AG10803 (cell line): ENCODE data around the gene ACSF2.
"Not testable (repeated sequence)": the region's sequence is repeated elsewhere in the genome, so short reads cannot be mapped to it uniquely, and the experiment has no call there.

ENCODE experiments used
- DNase-seq: peaks from one replicate; pipeline ENCODE4 v3.0.0; 2010; ENCODE audit warnings: low read depth
- H3K4me3 ChIP-seq: 2 replicates; pipeline ENCODE4 v1.5.1; 2011; ENCODE audit warnings: mild to moderate bottlenecking, low read length, control low read depth
- TF ChIP-seq, protein P1 (sequence below): conservative IDR thresholded peaks from 2 replicates; pipeline ENCODE4 v1.5.1; 2011; ENCODE audit warnings: mild to moderate bottlenecking, low read length, control low read depth, inconsistent platforms

Gene ACSF2

DNA sequence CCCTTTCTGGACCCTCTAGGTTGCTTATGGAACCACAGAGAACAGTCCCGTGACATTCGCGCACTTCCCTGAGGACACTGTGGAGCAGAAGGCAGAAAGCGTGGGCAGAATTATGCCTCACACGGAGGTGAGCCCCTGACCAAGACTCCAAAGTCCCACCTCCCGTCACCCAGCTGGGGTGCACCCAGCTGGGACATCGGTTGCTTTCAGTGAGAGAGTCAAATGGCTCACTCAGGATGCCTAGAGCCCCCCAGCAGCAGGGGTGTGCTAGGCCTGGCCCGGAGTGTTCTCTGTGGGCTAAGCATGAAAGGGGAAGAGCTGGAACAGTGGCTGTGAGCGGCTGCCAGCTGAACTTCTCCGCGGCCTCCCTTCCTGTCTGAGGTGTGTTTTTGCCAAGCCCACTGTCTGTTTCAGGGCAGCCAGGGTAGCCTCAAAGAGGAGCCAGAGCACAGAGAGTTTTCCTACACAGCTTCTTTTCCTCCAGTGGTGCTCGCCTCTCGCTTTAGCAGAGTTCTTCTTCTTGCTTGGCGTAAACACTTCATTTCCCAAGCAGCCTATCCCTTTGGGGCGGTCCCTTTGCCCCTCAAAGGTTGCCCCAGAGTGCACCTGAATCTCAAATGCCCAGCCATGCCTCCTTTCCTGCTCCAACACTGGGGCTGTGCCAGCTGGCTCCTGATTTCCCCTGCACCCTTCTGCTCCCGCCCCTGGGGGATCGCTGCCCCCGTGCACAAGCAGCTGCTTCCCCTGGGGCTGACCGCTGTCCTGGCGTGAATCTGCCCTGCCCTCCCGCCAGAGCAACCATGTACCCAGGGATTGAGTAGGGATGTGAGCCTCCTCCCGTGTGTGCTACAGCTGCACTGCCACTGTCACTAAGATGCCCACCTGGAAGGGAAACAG lies 45.2 kb downstream of the ACSF2 start:
- H3K4me3 ChIP-seq: no peak overlapping the region
- TF ChIP-seq, protein P1, sequence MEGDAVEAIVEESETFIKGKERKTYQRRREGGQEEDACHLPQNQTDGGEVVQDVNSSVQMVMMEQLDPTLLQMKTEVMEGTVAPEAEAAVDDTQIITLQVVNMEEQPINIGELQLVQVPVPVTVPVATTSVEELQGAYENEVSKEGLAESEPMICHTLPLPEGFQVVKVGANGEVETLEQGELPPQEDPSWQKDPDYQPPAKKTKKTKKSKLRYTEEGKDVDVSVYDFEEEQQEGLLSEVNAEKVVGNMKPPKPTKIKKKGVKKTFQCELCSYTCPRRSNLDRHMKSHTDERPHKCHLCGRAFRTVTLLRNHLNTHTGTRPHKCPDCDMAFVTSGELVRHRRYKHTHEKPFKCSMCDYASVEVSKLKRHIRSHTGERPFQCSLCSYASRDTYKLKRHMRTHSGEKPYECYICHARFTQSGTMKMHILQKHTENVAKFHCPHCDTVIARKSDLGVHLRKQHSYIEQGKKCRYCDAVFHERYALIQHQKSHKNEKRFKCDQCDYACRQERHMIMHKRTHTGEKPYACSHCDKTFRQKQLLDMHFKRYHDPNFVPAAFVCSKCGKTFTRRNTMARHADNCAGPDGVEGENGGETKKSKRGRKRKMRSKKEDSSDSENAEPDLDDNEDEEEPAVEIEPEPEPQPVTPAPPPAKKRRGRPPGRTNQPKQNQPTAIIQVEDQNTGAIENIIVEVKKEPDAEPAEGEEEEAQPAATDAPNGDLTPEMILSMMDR: no peak
- DNase-seq: no peak

DNA sequence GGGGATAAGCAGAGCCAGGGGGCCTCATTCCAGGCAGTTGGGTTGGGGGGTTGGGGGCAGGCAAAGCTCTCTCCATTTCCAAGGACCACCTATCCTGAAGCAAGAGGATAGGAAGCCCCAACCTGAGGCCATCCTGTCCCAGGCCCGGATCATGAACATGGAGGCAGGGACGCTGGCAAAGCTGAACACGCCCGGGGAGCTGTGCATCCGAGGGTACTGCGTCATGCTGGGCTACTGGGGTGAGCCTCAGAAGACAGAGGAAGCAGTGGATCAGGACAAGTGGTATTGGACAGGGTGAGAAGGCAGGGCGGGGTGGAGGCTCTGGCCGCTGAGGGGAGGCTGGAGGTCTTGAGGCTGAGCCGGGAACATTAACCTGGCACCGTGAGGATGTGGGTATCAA lies 46.3 kb downstream of the ACSF2 start:
- no peak overlapping the region for H3K4me3 ChIP-seq
- TF ChIP-seq, protein P1: no peak
- DNase-seq: no peak

- peak; percentile 32 for DNase-seq
- not testable (repeated sequence) for H3K4me3 ChIP-seq
- TF ChIP-seq, protein P1: peak; percentile 49
Measured at GRCh38 chr17:50472761-50473161, 46.7 kb downstream of the ACSF2 start.

DNA sequence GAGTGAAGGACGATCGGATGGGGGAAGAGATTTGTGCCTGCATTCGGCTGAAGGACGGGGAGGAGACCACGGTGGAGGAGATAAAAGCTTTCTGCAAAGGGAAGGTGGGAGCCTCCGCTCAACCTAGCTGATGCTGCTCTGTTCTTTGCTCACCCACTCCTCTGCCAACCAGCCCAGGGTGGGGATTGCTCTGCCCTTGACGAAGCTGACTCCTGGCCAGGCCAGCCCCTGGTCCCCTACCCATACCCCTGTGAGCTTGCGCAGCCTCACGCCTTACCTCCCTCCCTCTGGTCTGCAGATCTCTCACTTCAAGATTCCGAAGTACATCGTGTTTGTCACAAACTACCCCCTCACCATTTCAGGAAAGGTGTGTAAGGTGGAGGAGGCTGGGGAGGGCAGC lies 47.9 kb downstream of the ACSF2 start:
- TF ChIP-seq, protein P1: no peak
- no peak overlapping the region for H3K4me3 ChIP-seq
- DNase-seq: no peak

DNA sequence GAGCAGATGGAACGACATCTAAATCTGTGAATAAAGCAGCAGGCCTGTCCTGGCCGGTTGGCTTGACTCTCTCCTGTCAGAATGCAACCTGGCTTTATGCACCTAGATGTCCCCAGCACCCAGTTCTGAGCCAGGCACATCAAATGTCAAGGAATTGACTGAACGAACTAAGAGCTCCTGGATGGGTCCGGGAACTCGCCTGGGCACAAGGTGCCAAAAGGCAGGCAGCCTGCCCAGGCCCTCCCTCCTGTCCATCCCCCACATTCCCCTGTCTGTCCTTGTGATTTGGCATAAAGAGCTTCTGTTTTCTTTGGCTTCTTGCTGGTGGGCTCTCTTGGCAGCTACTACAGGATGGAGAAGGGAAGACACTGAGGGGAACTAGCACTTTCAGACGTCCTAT lies 48.5 kb downstream of the ACSF2 start:
- no peak for DNase-seq
- TF ChIP-seq, protein P1: no peak
- no peak overlapping the region for H3K4me3 ChIP-seq

DNA sequence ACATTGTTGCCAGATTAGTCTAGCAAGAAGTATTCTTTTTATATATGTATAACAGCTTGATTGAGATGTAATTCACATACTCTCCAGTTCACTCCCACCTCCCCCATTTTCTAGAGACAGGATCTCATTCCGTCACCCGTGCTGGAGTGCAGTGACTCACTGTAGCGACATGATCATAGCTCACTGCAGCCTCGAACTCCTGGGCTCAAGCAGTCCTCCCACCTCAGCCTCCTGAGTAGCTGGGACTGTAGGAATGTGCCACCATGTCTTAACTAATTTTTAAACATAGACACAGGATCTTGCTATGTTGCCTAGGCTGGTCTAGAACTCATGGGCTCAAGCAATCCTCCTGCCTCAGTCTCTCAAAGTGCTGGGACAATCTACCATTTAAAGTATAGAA lies 49.3 kb downstream of the ACSF2 start:
- DNase-seq: no peak

GRCh38 chr17:50475775-50476544 lies 49.9 kb downstream of the ACSF2 start:
- DNase-seq, H3K4me3 ChIP-seq: not testable (repeated sequence)

More for the DNA sequence above, 49.3 kb downstream of the ACSF2 start:
- H3K4me3 ChIP-seq: no peak overlapping the region
- TF ChIP-seq, protein P1: no peak
